GM21367 (cell line): Measurements from ENCODE around the gene ULK3.

Experiments used
- ATAC-seq: cut with Tn5 transposase; IDR thresholded peaks from one replicate; pipeline ENCODE4 v1.9.1; 2021; ENCODE audit not compliant: unreplicated experiment

ULK3 gene

GRCh38 chr15:74823324-74823723 is 19.6 kb downstream of the ULK3 start:
- ATAC-seq = no peak

- no peak for ATAC-seq
These were observed 20.7 kb downstream of the ULK3 start for GRCh38 chr15:74822233-74822632.

- no peak for ATAC-seq
These were observed 21.2 kb downstream of the ULK3 start for GRCh38 chr15:74821790-74822158.

GRCh38 chr15:74821091-74821789 is 21.7 kb downstream of the ULK3 start:
- peak; percentile 56 for ATAC-seq

GRCh38 chr15:74820056-74820455 is 22.9 kb downstream of the ULK3 start:
- no peak for ATAC-seq

GRCh38 chr15:74817370-74817737 is 25.6 kb downstream of the ULK3 start:
- no peak for ATAC-seq

GRCh38 chr15:74816624-74817369 is 26.2 kb downstream of the ULK3 start:
- ATAC-seq = no peak

GRCh38 chr15:74815961-74816360 is 27.0 kb downstream of the ULK3 start:
- ATAC-seq = no peak

GRCh38 chr15:74815121-74815934 is 27.6 kb downstream of the ULK3 start:
- ATAC-seq = no peak

GRCh38 chr15:74812533-74812932 is 30.4 kb downstream of the ULK3 start, which contains the start of gene LMAN1L:
Gene LMAN1L, plus strand, starts transcription at chr15:74812835. Its CDS starts 20 bp downstream, at chr15:74812855.
- ATAC-seq = no peak

GRCh38 chr15:74809956-74810355 is 33.0 kb downstream of the ULK3 start:
- no peak for ATAC-seq

- no peak for ATAC-seq
These were observed 33.7 kb downstream of the ULK3 start for GRCh38 chr15:74809242-74809641.

GRCh38 chr15:74808840-74809229 is 34.1 kb downstream of the ULK3 start:
- ATAC-seq = no peak

- ATAC-seq = no peak
These were observed 34.7 kb downstream of the ULK3 start for GRCh38 chr15:74808078-74808839.

- no peak for ATAC-seq
These were observed 35.7 kb downstream of the ULK3 start for GRCh38 chr15:74807282-74807681.

GRCh38 chr15:74804935-74805334 is 38.0 kb downstream of the ULK3 start:
- ATAC-seq = no peak

GRCh38 chr15:74802862-74803447 is 40.0 kb downstream of the ULK3 start:
- no peak for ATAC-seq

- ATAC-seq = no peak
These were observed 40.7 kb downstream of the ULK3 start for GRCh38 chr15:74802290-74802689.

GRCh38 chr15:74801311-74801997 is 41.5 kb downstream of the ULK3 start:
- no peak for ATAC-seq

GRCh38 chr15:74800559-74801094 is 42.3 kb downstream of the ULK3 start:
- no peak for ATAC-seq
